Fibroblast of skin of scalp (primary cell): Measurements from ENCODE around the gene RERE.

Experiments used
- DNase-seq: peaks from one replicate; pipeline ENCODE4 v3.0.0-alpha.2; 2013

RERE gene

GRCh38 chr1:8685463-8685862 lies 132.0 kb downstream of the RERE start:
- DNase-seq: no peak

DNA sequence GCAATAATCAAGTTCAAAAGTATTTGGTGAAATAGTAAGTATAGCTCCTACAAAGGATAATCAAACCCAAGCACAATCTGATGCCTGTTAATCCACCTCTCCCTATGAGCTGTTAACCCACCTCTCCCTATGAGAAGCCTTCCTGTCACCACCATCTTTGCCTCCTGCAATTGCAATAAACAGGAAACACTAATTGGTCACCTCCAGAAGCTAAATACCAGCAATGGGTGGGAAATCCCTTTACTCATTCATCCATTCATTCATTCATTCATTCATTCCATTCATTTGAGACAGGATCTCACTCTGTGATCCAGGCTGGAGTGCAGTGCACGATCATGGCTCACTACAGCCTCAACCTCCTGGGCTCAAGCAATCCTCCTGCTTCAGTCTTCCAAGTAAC lies 132.8 kb downstream of the RERE start:
- no peak for DNase-seq

DNA sequence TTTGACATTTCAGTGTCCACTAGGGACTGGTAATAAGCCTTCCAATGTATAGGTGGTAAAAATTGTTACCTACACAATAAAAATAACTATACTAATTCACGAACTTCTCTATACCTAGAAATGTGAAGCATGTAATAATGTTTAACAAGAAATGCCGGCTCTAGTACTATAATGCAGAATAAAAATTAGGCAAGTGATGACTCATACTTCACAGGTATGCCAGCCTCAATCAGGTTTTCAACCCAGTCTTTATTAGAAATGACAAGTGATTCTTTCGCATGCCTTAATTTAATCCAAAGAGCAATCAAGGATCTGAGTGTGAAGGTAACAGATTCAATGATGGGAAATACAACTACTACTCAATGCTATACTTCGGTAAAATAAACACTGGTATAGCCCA lies 134.9 kb downstream of the RERE start:
- DNase-seq: no peak

DNA sequence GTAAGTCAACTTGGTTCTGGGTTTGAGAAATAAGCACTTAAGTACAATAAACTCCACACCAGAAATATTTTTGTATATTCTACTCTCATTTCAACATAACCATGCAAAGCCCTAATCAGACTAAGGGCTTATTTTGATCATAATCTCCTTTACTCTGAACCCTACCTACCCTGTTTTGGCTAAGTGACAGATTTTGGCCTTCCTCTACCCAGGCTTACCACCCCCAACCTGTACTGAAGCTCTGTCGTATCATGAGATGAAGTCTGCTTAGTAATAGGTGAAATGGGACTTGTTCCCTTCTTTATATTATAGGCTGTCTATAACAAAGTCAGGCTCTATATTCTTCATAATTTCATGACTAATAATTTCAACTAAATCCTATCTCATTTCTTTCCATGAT lies 135.5 kb downstream of the RERE start:
- DNase-seq: no peak

GRCh38 chr1:8680664-8681650 lies 136.5 kb downstream of the RERE start:
- DNase-seq: no peak

DNA sequence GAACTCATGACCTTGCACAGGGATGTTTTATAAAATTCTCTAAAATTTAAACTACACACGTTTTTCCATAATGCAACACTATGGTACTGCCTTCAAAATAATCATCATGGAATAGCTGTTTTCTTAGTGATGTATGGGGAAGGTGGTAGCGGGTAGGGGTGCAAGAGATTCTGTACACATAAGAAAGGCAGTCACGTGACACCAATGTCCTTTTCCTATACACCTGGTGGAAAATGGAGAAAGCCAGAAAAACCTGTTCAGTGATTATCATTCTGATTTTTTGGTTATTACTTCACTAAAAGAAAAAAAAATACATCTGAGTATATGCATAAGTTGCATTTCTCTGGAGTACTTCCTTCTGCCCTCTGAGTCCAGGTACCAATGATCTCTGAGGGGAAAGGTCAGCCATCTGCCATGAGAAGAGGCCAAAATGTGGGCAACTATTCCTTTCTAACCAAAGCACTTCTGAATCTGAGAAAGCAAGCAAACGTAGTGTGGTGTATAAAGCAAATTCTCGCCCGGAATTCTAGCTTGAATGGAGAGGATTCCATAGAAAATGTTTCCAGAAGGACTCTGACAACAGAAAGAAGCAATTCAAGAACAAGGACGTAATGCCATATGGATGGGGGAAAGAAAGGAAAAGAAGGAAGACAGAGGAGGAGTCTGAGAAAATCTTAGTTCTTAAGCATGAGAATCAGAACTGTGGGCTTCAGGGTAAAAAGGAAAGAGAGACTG lies 137.3 kb downstream of the RERE start:
- no peak for DNase-seq

DNA sequence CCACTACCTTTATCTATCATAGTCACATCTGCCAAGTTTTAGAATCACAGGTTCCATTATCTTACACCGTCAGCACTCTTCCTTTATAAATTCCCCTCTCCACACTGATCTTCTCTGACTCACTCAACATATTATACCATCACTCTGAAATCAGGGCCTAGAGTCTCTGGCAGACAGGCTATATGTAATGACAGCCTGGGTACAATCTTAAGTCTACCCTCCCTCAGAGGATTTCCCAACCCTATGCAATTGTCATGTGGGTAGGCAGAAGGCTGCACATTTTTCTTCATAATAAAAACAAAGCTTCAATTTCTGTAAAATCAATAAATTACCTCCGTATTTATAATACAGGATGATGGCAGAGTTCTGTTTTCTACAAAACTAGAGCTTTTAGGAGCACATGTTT lies 138.0 kb downstream of the RERE start:
- DNase-seq: peak; percentile 67

DNA sequence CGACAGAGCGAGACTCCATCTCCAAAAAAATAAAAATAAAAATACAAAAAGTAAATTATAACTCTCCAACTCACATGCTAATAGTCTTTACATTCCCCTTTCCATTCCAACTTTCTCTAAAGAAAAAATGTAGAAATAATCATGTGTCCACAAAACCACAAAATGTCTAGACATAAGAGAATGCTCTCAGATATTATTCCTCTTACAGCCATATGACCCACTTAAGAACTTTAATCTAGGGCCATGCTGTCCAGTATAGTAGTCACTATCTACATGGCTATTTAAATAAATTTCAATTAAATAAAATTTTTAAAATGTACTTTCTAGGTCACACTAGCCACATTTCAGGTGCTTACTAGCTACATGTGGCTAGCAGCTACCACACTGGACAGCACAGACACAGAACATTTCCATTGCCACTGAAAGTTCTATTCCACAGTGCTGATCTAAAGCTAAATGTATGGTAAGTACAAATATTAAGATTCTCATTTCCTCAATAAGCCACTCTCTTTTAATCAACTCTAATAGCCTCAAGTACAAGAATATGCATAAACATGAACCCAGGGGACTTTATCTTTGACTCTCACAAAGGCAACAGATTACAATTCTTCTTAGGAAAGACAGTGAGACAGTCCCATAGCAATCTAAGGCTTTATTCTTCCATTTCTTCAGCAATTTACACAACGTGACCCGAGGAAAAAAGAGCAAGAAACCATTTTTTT lies 138.6 kb downstream of the RERE start:
- peak; percentile 70 for DNase-seq

GRCh38 chr1:8677782-8678181 lies 139.7 kb downstream of the RERE start:
- no peak for DNase-seq

GRCh38 chr1:8676813-8677212 lies 140.6 kb downstream of the RERE start:
- no peak for DNase-seq

- no peak for DNase-seq
Observed at GRCh38 chr1:8676072-8676471, 141.4 kb downstream of the RERE start.

GRCh38 chr1:8674912-8675311 lies 142.5 kb downstream of the RERE start:
- DNase-seq: peak; percentile 76

DNA sequence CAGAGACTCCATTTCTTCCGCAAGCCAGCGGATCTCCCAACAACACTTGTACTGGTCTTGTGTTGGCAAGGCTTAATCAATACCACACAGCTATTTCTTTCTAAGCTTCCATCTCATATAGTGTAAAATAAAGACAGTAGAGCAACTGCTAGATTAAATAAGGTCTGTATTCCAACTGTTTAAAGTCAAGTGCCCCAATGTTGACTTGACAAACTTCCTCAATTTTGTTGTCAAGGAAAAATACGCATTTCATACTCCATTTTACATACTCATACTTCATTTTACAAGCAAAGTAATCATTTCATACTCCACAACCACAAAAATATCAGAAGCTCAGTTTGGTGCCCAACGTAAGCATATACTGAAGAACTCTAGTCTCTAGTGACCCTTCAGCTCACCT lies 143.0 kb downstream of the RERE start:
- no peak for DNase-seq

DNA sequence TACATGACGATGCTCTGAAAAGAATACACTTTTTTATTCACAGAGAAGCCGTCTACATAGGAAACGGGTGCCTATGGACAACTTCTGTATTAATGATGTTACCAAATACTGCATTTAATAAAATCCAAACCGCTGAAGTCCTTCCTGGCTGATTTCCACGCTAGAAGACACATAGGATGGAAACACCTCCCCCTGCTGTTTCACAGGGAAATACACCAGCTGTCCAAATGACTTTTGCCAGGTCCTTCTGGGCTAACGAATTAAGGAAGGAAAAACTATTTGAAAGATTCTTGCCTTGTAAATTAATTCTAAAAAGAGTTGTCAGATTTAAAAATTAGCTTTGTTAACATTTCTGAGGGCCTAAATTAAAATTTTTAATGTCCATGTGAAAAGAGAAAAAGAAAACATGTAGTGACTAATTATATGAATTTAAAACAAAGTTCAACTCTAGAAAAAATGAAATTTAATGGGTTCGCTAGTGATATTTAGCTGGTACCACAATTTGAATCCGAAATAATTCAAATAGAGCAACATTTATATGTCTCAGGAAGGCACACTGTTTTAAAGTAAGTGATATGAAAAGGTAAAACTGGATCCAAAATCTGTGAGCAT lies 146.0 kb downstream of the RERE start:
- peak; percentile 77 for DNase-seq

- DNase-seq: peak; percentile 29
Observed at GRCh38 chr1:8670371-8670818, 147.0 kb downstream of the RERE start.

DNA sequence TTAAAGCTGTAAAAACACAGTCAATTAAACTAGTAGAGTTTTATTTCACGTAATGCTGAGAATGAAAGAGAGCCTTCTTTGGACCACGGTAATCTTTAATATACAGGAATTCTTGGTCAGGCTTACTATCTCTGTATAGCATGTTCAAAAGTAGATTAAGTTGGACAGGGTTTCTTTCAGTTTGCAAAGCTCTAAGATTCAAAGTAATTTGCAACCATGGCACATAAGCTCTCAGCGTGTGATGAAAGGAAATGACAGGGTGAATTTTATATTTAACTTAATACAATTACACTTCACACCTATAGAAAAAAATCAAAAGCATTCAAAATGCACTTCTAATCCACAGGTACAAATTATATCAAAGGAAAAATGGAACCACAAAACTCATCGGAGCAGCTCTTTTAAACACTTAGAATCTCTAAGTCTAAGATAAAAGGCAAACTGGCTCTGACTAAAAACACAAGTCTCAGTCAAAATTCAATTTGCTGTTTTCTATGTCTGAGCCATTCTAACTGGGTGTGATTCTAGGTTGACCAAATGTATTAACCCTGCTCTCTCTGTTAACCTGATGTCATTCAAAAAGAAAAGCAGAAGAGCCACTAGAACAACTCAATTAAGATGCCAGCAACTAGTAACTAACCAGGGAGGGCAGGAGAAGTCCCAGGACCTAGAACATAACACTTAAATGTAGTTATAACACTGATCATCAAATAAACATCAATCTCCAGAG lies 147.7 kb downstream of the RERE start:
- DNase-seq: no peak

DNA sequence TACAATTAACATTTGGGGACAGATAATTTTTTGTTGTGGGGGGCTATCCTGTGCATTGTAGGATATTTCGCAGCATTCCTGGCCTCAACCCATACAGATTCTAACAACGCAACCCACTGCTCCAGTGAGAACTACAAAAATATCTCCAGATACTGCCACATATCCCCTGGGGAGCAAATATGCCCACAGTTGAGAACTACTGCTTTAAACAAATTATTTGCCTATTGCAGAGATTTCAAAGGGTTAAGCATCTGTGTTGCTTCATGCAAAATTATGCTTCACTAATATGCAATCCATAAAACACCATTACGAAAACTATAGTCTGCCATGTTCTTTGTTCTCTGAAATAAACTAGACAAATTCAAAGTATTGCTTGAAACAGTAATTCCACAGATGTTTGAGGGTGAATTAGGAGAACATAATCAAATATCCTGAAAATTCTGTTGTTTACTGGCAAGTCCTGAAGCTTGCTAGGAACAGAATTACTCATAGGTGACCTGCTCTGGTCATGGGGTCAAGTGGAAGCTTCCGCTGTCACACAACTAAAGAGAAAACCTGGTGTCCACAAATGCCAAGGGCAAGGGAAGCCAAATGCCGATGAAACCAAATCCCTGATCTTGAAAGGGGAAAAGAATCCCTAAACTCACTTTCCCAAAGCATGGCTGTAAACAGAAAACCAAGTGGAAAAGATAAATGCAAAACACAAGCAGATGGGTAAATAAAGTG lies 149.4 kb downstream of the RERE start:
- DNase-seq: no peak

DNA sequence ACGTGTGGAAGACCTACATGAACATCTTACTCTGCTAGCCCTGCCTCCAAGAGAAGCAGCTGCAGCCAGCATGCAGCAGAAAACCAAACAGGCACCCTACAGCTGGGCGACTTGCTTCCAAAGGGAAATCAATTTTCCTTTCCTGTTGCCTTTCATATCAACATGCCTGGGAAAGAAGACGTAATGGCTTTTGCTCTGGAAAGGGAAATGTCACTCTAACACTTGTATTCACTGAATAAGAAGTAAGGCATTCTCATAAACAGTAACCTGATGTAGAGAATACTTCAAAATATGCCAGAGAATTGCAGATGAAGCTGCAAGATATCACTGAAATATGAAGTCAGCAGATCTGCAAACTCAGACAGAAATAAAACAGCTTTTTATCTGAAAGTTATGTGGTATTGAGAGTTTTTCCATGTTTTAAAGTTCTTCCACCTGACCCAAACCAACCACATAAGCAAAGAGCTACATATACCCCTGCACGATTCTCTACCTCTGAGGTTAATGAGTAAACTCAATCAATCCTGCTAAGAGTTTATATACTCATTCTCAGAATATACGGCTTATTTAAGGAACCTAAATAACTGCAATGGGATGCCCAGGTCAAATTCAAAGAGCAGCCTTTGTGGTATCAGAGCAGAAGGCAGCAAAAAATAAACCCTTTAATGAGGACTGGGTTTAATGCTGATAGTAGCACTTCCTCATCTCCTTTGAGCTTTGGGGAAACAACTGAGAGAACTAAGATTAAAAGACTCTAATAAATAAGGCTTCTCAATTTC lies 150.9 kb downstream of the RERE start:
- DNase-seq: peak; percentile 27

DNA sequence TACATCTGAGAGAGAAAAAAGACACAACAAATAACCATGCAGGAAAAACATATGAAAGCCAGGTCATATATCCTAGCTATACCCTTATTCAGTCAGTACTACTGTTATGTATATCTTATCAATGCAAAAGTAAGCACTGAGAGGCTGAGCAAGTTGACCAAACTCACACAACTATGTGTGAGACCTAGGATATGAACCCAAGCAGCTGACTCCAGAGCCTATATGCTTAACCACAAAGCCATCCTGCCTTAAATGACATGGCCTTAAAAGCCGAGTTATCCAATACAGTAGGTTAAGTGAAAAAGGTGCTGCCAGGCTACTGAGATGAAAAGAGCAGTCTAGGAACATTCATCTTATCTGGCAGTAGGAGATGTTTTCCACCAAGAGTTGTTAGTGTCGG lies 151.6 kb downstream of the RERE start:
- no peak for DNase-seq

DNA sequence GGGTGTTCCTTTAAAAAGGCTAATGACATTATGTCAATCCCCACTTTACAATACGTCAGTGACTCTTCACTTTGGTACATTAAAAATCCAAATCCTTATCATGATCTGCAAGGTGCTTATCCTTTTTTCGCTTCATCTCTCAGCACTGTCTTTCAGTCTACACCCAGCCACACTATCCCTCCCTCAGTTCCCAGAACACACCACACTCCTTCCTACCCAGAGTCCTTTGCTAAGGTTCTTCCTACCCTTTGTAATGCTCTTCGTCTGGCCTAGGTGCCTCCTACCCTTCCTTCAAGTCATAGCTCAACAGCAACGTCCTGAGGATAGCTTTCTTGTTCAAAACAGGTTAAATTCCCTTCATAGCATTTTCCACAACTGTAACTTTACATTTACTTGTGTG lies 152.6 kb downstream of the RERE start:
- DNase-seq: no peak
